Esophagus squamous epithelium (tissue), 4 donors: ENCODE data around the gene TMEM248.
"Not testable (repeated sequence)": the region's sequence is repeated elsewhere in the genome, so short reads cannot be mapped to it uniquely, and the experiment has no call there.

Experiments
- POLR2A ChIP-seq, 4 donors: fragments of 450-650 bp; IDR thresholded peaks; one replicate each; pipeline ENCODE4 v1.6.1; 2017; ENCODE audit warnings: antibody characterized with exemption in 4 of 4, mild to moderate bottlenecking in 4 of 4, moderate library complexity in 3 of 4
- TF ChIP-seq, protein P1 (sequence below), 6 experiments: fragments of 450-650 bp in 4 of 6; fragments of 200-600 bp in 2 of 6; sonication (generic) in 2 of 6; IDR thresholded peaks; one replicate each; pipeline ENCODE4 v1.5.1; 2016 to 2019; ENCODE audit warnings: antibody characterized with exemption in 6 of 6, mild to moderate bottlenecking in 4 of 6, moderate library complexity in 4 of 6

DNA sequence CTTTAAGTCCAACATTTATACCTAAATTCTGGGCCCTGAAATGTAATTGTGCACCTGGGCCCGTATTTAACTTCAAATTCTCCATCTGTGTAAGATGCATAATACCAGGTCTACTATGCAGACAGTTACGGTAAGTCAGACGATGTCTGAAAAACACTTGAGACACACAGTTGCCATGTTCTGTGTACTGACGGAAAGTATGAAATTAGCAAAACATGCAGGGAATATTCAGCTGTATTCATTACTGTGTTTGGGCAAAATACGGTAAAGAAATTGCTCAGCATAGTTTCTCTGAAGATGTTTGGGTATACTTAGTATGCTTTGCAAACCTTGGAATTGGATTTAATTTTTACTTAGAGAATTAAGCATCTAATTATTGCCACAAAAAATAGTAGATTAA lies 57.3 kb downstream of the TMEM248 start:
- TF ChIP-seq, protein P1, sequence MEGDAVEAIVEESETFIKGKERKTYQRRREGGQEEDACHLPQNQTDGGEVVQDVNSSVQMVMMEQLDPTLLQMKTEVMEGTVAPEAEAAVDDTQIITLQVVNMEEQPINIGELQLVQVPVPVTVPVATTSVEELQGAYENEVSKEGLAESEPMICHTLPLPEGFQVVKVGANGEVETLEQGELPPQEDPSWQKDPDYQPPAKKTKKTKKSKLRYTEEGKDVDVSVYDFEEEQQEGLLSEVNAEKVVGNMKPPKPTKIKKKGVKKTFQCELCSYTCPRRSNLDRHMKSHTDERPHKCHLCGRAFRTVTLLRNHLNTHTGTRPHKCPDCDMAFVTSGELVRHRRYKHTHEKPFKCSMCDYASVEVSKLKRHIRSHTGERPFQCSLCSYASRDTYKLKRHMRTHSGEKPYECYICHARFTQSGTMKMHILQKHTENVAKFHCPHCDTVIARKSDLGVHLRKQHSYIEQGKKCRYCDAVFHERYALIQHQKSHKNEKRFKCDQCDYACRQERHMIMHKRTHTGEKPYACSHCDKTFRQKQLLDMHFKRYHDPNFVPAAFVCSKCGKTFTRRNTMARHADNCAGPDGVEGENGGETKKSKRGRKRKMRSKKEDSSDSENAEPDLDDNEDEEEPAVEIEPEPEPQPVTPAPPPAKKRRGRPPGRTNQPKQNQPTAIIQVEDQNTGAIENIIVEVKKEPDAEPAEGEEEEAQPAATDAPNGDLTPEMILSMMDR (IDR thresholded peaks at IDR 0.05) = not testable (repeated sequence)
- not testable (repeated sequence) for TF ChIP-seq POLR2A (IDR thresholded peaks at IDR 0.05)
